Measurements from ENCODE around the gene SLC35F4.

SLC35F4 gene

DNA sequence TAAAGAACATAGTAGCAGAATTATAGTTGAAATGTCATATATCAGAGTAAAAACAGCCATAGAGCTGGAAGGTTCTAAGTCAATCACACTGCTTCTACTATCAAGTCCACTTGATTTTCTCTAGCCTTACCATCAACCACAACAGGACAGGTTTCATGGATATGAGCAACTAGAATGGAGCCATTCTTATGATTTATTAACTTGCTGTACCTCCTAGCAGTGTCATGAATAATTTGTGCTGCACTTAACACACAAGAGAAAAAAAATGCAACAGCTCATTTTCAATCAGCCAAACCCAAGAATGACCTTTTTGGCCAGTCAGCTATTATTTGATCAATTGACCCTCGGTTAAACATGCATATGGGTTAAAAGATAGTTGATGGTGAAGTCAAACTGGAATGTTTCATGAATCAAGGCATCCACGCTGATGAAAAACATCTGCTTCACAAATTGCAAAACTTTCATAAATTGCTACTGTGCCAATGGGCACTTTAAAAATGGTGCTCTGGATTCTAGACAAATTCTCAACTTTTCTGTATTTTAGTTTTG, 316.8 kb downstream of the SLC35F4 start:
- TF ChIP-seq, protein P1, sequence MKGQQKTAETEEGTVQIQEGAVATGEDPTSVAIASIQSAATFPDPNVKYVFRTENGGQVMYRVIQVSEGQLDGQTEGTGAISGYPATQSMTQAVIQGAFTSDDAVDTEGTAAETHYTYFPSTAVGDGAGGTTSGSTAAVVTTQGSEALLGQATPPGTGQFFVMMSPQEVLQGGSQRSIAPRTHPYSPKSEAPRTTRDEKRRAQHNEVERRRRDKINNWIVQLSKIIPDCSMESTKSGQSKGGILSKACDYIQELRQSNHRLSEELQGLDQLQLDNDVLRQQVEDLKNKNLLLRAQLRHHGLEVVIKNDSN (IDR thresholded peaks at IDR 0.05) = no peak
- no peak for TF ChIP-seq NFIC (IDR thresholded peaks at IDR 0.05)
- no peak for TF ChIP-seq YY1 (IDR thresholded peaks at IDR 0.05; ENCODE audit: low read depth)
- TF ChIP-seq ZBTB7A (IDR thresholded peaks at IDR 0.05; ENCODE audit: low read depth) = no peak
- TF ChIP-seq, protein P2, sequence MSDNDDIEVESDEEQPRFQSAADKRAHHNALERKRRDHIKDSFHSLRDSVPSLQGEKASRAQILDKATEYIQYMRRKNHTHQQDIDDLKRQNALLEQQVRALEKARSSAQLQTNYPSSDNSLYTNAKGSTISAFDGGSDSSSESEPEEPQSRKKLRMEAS (IDR thresholded peaks at IDR 0.05) = no peak
- no peak for TF ChIP-seq CEBPB (IDR thresholded peaks at IDR 0.05)
- no peak for TF ChIP-seq FOXM1 (IDR thresholded peaks at IDR 0.05; ENCODE audit: borderline replicate concordance, low read depth)
- TF ChIP-seq RAD21 (IDR thresholded peaks at IDR 0.05; ENCODE audit: low read depth) = no peak
- no peak for TF ChIP-seq EGR1 (IDR thresholded peaks at IDR 0.05)

DNA sequence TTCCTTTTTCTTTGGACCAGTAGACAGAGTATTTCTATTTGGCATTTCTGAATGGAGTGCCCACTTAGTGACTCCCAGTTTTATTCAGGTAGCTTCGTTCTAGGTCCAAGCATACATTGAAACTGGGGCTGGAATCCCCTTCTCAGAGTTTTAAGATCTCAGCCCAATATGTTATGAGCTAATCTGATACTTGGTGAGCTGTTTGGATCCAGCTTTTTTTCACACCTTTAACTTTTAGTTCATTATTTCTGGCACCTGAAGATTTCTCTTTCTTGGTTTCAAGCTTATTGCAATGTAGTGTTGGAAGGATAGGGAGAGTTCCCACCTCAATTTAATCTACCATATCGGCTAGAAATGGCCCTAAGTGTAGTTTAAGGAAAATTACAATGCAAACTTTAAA, 318.8 kb downstream of the SLC35F4 start:
- TF ChIP-seq CEBPB (IDR thresholded peaks at IDR 0.05) (no peak), CREB1 (IDR thresholded peaks at IDR 0.05; ENCODE audit: low read depth) (no peak), TCF12 (IDR thresholded peaks at IDR 0.05; ENCODE audit: low read depth) (no peak), RAD21 (IDR thresholded peaks at IDR 0.05; ENCODE audit: low read depth) (no peak), EP300 (IDR thresholded peaks at IDR 0.05; ENCODE audit: borderline replicate concordance) (no peak)
- TF ChIP-seq, protein P2 (IDR thresholded peaks at IDR 0.05) = no peak

DNA sequence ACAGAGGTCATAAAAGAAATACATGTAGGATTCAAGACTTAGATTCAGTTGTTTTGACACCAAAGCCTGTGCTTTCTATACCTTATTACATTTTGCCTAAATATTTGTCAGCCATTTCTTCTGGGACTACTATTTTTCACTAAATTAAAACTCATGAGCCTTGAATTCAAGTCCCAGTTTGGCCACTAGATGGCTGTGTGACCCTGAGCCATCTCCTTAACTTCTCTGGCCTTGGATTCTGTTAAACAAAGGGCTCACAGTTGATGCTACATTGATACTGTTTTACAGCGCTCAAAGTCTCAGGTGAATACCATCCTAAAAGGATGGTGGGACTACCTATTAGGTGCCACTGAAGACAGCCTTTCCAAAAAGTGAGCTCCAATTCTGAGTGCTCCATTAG, 332.7 kb downstream of the SLC35F4 start:
- TF ChIP-seq ZBTB7A (IDR thresholded peaks at IDR 0.05; ENCODE audit: low read depth) (no peak), RAD21 (IDR thresholded peaks at IDR 0.05; ENCODE audit: low read depth) (peak; percentile 50), FOXM1 (IDR thresholded peaks at IDR 0.05; ENCODE audit: borderline replicate concordance, low read depth) (no peak)

DNA sequence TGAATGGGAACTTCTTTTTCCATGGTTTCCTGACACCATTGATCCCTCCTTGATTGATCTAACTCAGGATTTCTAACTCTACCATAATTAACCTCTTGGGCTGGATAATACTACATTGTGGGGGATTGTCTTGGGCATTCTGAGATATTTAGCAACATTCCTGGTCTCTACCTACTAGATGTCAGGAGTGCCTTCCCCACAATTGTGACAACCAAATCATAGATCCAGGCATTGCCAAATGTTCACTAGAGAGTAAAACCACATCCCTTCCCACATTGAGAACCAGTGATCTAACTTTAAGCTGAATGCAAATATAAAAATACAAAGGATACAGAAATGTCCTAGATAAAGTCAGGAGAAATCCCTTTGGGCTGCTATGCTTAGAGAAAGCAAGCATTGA, 335.3 kb downstream of the SLC35F4 start:
- no peak for TF ChIP-seq FOXM1 (IDR thresholded peaks at IDR 0.05; ENCODE audit: borderline replicate concordance, low read depth)
- TF ChIP-seq CEBPB (IDR thresholded peaks at IDR 0.05) = no peak
- no peak for TF ChIP-seq EGR1 (IDR thresholded peaks at IDR 0.05)

DNA sequence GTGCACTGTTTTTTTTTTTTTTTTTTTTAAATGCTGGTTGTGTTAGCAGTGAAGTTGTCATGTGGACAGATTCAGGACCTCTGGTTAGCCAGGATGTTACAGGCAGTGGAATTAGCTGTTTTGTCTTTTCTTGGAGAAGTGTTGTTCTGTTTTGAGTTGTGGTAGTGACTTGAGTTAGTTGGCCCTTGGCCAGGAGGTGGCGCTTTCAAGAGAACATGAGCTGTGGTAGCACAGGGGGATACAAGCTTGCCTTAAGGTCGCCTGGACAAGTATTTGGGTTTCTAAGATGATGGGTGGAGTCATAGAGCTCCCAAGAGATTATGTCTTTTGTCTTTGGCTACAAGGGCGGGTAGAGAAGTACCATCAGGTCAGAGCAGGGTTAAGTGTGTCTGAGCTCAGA, 338.9 kb downstream of the SLC35F4 start:
- TF ChIP-seq RAD21 (IDR thresholded peaks at IDR 0.05; ENCODE audit: low read depth) = no peak
- TF ChIP-seq, protein P2 (IDR thresholded peaks at IDR 0.05) = no peak
- no peak for TF ChIP-seq YY1 (IDR thresholded peaks at IDR 0.05; ENCODE audit: low read depth)
- no peak for TF ChIP-seq TEAD4 (IDR thresholded peaks at IDR 0.05)
- no peak for TF ChIP-seq FOXM1 (IDR thresholded peaks at IDR 0.05; ENCODE audit: borderline replicate concordance, low read depth)
- TF ChIP-seq, protein P1 (IDR thresholded peaks at IDR 0.05) = no peak
- TF ChIP-seq, protein P3, sequence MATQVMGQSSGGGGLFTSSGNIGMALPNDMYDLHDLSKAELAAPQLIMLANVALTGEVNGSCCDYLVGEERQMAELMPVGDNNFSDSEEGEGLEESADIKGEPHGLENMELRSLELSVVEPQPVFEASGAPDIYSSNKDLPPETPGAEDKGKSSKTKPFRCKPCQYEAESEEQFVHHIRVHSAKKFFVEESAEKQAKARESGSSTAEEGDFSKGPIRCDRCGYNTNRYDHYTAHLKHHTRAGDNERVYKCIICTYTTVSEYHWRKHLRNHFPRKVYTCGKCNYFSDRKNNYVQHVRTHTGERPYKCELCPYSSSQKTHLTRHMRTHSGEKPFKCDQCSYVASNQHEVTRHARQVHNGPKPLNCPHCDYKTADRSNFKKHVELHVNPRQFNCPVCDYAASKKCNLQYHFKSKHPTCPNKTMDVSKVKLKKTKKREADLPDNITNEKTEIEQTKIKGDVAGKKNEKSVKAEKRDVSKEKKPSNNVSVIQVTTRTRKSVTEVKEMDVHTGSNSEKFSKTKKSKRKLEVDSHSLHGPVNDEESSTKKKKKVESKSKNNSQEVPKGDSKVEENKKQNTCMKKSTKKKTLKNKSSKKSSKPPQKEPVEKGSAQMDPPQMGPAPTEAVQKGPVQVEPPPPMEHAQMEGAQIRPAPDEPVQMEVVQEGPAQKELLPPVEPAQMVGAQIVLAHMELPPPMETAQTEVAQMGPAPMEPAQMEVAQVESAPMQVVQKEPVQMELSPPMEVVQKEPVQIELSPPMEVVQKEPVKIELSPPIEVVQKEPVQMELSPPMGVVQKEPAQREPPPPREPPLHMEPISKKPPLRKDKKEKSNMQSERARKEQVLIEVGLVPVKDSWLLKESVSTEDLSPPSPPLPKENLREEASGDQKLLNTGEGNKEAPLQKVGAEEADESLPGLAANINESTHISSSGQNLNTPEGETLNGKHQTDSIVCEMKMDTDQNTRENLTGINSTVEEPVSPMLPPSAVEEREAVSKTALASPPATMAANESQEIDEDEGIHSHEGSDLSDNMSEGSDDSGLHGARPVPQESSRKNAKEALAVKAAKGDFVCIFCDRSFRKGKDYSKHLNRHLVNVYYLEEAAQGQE (IDR thresholded peaks at IDR 0.05; ENCODE audit: low read depth) = no peak
- no peak for TF ChIP-seq EP300 (IDR thresholded peaks at IDR 0.05; ENCODE audit: borderline replicate concordance)
- TF ChIP-seq ZBTB7A (IDR thresholded peaks at IDR 0.05; ENCODE audit: low read depth) = no peak

DNA sequence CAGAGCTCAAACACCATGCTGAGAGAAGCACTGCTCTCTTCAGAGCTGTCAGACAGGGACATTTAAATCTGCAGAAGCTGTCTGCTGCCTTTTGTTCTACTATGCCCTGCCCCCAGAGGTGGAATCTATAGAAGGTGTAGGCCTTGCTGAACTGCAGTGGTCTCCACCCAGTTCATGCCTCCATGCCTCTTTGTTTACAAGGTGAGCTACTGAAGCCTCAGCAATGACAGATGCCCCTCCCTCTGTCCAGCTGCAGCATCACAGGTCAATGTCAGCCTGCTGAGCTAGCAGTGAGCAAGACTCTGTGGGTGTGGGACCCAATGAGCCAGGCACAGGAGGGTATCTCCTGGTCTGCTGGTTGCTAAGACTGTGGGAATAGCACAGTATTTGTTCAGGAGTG, 346.8 kb downstream of the SLC35F4 start:
- TF ChIP-seq TAF1 (IDR thresholded peaks at IDR 0.05; ENCODE audit: low read depth) = no peak
- TF ChIP-seq, protein P1 (IDR thresholded peaks at IDR 0.05) = no peak
- TF ChIP-seq CEBPB (IDR thresholded peaks at IDR 0.05) = no peak
- no peak for TF ChIP-seq EP300 (IDR thresholded peaks at IDR 0.05; ENCODE audit: borderline replicate concordance)
- no peak for TF ChIP-seq RAD21 (IDR thresholded peaks at IDR 0.05; ENCODE audit: low read depth)
- TF ChIP-seq YY1 (IDR thresholded peaks at IDR 0.05; ENCODE audit: low read depth) = no peak
- no peak for TF ChIP-seq TEAD4 (IDR thresholded peaks at IDR 0.05)

Data from Ishikawa (cell line).